ENCODE measurements around the gene TPM2. TPM values are rescaled to one million over a fixed set of nuclear protein-coding genes. Genes with fewer than 3 reads are reported as not detected.
"Not testable (repeated sequence)": the region's sequence is repeated elsewhere in the genome, so short reads cannot be mapped to it uniquely, and the experiment has no call there.

TPM2 gene
- total RNA-seq, 4 donors from 2014 or later: 493 to 2,531 (median 633) TPM

- Histone ChIP-seq H3K27me3 (no peaks in the 10 kb centered on the region), H3K4me3 (peak overlapping the region; percentile 50 to 68 (median 56)), H3K27ac (peak overlapping the region; percentile 81 to 97 (median 92)), H3K9me3 (no peaks in the 10 kb centered on the region), H3K36me3 (no peaks in the 10 kb centered on the region), H3K4me1 (peaks cover 4 to 26% (median 15%) of the 10 kb centered on the region in 4 donors)
- in situ Hi-C loops (cut with MboI; ENCODE audit: low pct_ligation_motif_present in 1 of 4, low pct_unique_long_range_greater_than_20kb in 1 of 4, low sequenced_read_pairs in 3 of 4) (no loop called here), intact Hi-C loops (cut with DNase I; ENCODE audit: low total_unique reads) (no loop called here)
- WGBS, 2 donors (ENCODE audit: low coverage in 1 of 2): 0% methylated on average over 8 to 40 of the region's 58 CpGs
- peak; percentile 90 to 97 (median 96) for TF ChIP-seq POLR2AphosphoS5 (IDR thresholded peaks at IDR 0.05)
- no peak for TF ChIP-seq EP300 (IDR thresholded peaks at IDR 0.05; ENCODE audit: low read depth)
- TF ChIP-seq POLR2A (IDR thresholded peaks at IDR 0.05): peak; percentile 90
- peak; percentile 88 to 98 (median 96) for TF ChIP-seq CTCF (IDR thresholded peaks at IDR 0.05)
- DNase-seq: peak; percentile 96
These were observed 43.0 kb downstream of the TPM2 start for GRCh38 chr9:35646533-35647265.

GRCh38 chr9:35646153-35646532 is 43.6 kb downstream of the TPM2 start:
- no peaks in the 10 kb centered on the region for H3K9me3 ChIP-seq
- peaks cover 4 to 20% (median 13%) of the 10 kb centered on the region in 4 donors for H3K4me1 ChIP-seq
- intact Hi-C loops (cut with DNase I; ENCODE audit: low total_unique reads): no loop called here
- no peaks in the 10 kb centered on the region for H3K36me3 ChIP-seq
- WGBS, 2 donors (ENCODE audit: low coverage in 1 of 2): 1 to 3% methylated on average over 5 to 11 of the region's 11 CpGs
- H3K4me3 ChIP-seq: peak overlapping the region; percentile 47 to 68 (median 55)
- in situ Hi-C loops (cut with MboI; ENCODE audit: low pct_ligation_motif_present in 1 of 4, low pct_unique_long_range_greater_than_20kb in 1 of 4, low sequenced_read_pairs in 3 of 4): no loop called here
- no peaks in the 10 kb centered on the region for H3K27me3 ChIP-seq
- TF ChIP-seq POLR2AphosphoS5 (IDR thresholded peaks at IDR 0.05): no peak
- TF ChIP-seq EP300 (IDR thresholded peaks at IDR 0.05; ENCODE audit: low read depth): no peak
- TF ChIP-seq POLR2A (IDR thresholded peaks at IDR 0.05): no peak
- peak in 1 of 5 experiments; percentile 3 for TF ChIP-seq CTCF (IDR thresholded peaks at IDR 0.05)
- no peak for DNase-seq
- peak overlapping the region; percentile 81 to 97 (median 92) for H3K27ac ChIP-seq

GRCh38 chr9:35645736-35646135 is 44.0 kb downstream of the TPM2 start:
- in situ Hi-C loops (cut with MboI; ENCODE audit: low pct_ligation_motif_present in 1 of 4, low pct_unique_long_range_greater_than_20kb in 1 of 4, low sequenced_read_pairs in 3 of 4); intact Hi-C loops (cut with DNase I; ENCODE audit: low total_unique reads): not testable (repeated sequence)

GRCh38 chr9:35643046-35643445 is 46.7 kb downstream of the TPM2 start:
- intact Hi-C loops (cut with DNase I; ENCODE audit: low total_unique reads): no loop called here

More at GRCh38 chr9:35645736-35646135, 44.0 kb downstream of the TPM2 start:
- not testable (repeated sequence) for H3K9me3 ChIP-seq, H3K27me3 ChIP-seq, H3K36me3 ChIP-seq, DNase-seq
- H3K27ac ChIP-seq: peak overlapping the region; percentile 81 to 97 (median 92)
- 15 to 39% methylated on average over 6 to 10 of the region's 10 CpGs for WGBS, 2 donors (ENCODE audit: low coverage in 1 of 2)
- peaks cover 4 to 16% (median 9%) of the 10 kb centered on the region in 4 donors for H3K4me1 ChIP-seq
- peak overlapping the region; percentile 47 to 68 (median 55) for H3K4me3 ChIP-seq

GRCh38 chr9:35641478-35641877 is 48.2 kb downstream of the TPM2 start:
- DNase-seq; H3K36me3 ChIP-seq; H3K27me3 ChIP-seq; H3K27ac ChIP-seq; H3K4me3 ChIP-seq; H3K9me3 ChIP-seq; intact Hi-C loops (cut with DNase I; ENCODE audit: low total_unique reads); in situ Hi-C loops (cut with MboI; ENCODE audit: low pct_ligation_motif_present in 1 of 4, low pct_unique_long_range_greater_than_20kb in 1 of 4, low sequenced_read_pairs in 3 of 4): not testable (repeated sequence)
- H3K4me1 ChIP-seq: peaks cover 0 to 15% (median 3%) of the 10 kb centered on the region in 4 donors
- WGBS, 2 donors (ENCODE audit: low coverage in 1 of 2): 92 to 100% methylated on average over 1 to 3 of the region's 3 CpGs

More at GRCh38 chr9:35643046-35643445, 46.7 kb downstream of the TPM2 start:
- DNase-seq: no peak
- Histone ChIP-seq H3K27me3 (no peaks in the 10 kb centered on the region), H3K36me3 (no peaks in the 10 kb centered on the region), H3K4me1 (peaks cover 4 to 17% (median 8%) of the 10 kb centered on the region in 4 donors), H3K9me3 (no peaks in the 10 kb centered on the region), H3K4me3 (no peak overlapping the region), H3K27ac (no peak overlapping the region)
- in situ Hi-C loops (cut with MboI; ENCODE audit: low pct_ligation_motif_present in 1 of 4, low pct_unique_long_range_greater_than_20kb in 1 of 4, low sequenced_read_pairs in 3 of 4): no loop called here
- TF ChIP-seq POLR2AphosphoS5 (IDR thresholded peaks at IDR 0.05) (no peak), CTCF (IDR thresholded peaks at IDR 0.05) (no peak), EP300 (IDR thresholded peaks at IDR 0.05; ENCODE audit: low read depth) (no peak), POLR2A (IDR thresholded peaks at IDR 0.05) (no peak)
- WGBS, 2 donors (ENCODE audit: low coverage in 1 of 2): 67 to 97% methylated on average over 1 to 12 of the region's 12 CpGs

- H3K27me3 ChIP-seq; H3K36me3 ChIP-seq; H3K4me3 ChIP-seq; DNase-seq; H3K27ac ChIP-seq; H3K9me3 ChIP-seq; in situ Hi-C loops (cut with MboI; ENCODE audit: low pct_ligation_motif_present in 1 of 4, low pct_unique_long_range_greater_than_20kb in 1 of 4, low sequenced_read_pairs in 3 of 4); intact Hi-C loops (cut with DNase I; ENCODE audit: low total_unique reads): not testable (repeated sequence)
- 96 to 97% methylated on average over 4 to 15 of the region's 15 CpGs for WGBS, 2 donors (ENCODE audit: low coverage in 1 of 2)
- H3K4me1 ChIP-seq: peaks cover 0 to 16% (median 0%) of the 10 kb centered on the region in 4 donors
These were observed 49.3 kb downstream of the TPM2 start for GRCh38 chr9:35640431-35640830.
